ENCODE data around the gene TMA16. TPM values are rescaled to one million over a fixed set of nuclear protein-coding genes. Genes with fewer than 3 reads are reported as not detected.

Gene TMA16
- total and polyA plus RNA-seq, 2 of the 13 experiments (the other 11 are each of a cell fraction or from before 2014, with no cell fraction given), result 8.1 to 52.5 TPM

Other genes with a start within 250 kb of the TMA16 start
- gene NPY1R, start 162.1 kb upstream of the TMA16 start, total RNA-seq (2016; rRNA removed; fragmentation: Illumina TruSeq; extraction: Trizol), result not detected in 2 replicates
- not detected in 2 replicates for gene NPY1R, start 162.1 kb upstream of the TMA16 start, polyA plus RNA-seq (2011; rRNA removed)
- gene NPY5R, start 150.8 kb upstream of the TMA16 start, total RNA-seq (2016; rRNA removed; fragmentation: Illumina TruSeq; extraction: Trizol), result not detected in 2 replicates
- gene NPY5R, start 150.8 kb upstream of the TMA16 start, polyA plus RNA-seq (2011; rRNA removed), result not detected in 2 replicates
- not detected in 2 replicates for gene TKTL2, start 20.9 kb upstream of the TMA16 start, total RNA-seq (2016; rRNA removed; fragmentation: Illumina TruSeq; extraction: Trizol)
- gene TKTL2, start 20.9 kb upstream of the TMA16 start, polyA plus RNA-seq (2011; rRNA removed), result not detected in 2 replicates

Data from HepG2 (cell line).